ENCODE results near the gene MARK1. TPM values are rescaled to one million over a fixed set of nuclear protein-coding genes. Genes with fewer than 3 reads are reported as not detected.

Gene MARK1
- polyA plus RNA-seq, 1 of the 3 experiments (the other 2 are of a cell fraction) = 3.1 TPM

DNA sequence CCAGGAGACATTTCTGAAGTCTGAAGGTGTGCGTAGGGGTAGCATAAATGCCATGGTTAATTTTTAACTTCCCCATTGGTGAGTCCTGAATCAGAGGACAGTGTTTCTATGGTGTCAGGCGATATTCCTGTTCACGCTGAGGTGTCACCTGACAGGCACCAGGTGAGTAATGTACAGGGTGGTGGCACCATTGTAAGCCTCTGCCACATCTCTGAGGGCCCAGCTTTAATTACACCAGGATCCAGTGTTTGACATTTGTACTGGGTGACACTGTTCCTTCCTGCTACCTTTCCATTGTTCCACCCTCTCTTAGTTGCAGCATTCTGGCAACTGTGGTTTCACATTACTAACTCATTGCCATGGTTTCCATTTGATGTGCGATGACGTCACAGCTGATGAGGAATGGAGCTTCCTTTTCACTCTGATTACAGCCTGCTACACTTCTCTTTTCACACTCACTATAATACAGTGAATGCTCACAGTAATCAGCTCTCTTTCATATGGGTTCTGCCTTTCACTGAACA lies 40.6 kb upstream of the MARK1 start:
- TF ChIP-seq MXI1 (IDR thresholded peaks at IDR 0.05; ENCODE audit: low read depth, low read length) (no peak), USF1 (IDR thresholded peaks at IDR 0.05; ENCODE audit: borderline replicate concordance, low read depth) (no peak), REST (IDR thresholded peaks at IDR 0.05; ENCODE audit: low read depth, low read length) (no peak), EZH2phosphoT487 (IDR thresholded peaks at IDR 0.05; ENCODE audit: borderline replicate concordance, low read depth) (no peak)
- Histone ChIP-seq H3K4me1 (ENCODE audit: control insufficient read depth in 1 of 2, insufficient read depth in 2 of 2, low read depth in 1 of 2, low read length in 1 of 2) (0 out of 4 replicates have a peak, but pooled peaks cover 0 to 3% of the 10 kb centered on the region in 2 experiments), H4K20me1 (ENCODE audit: insufficient read depth) (no peaks in the 10 kb centered on the region), H3K36me3 (replicated peaks in 1 of 2; ENCODE audit: control insufficient read depth in 1 of 2, insufficient read depth in 2 of 2, low read length in 1 of 2) (no peaks in the 10 kb centered on the region), H3K79me2 (ENCODE audit: insufficient read depth) (no peaks in the 10 kb centered on the region), H3K9me2 (no peaks in the 10 kb centered on the region), H3K27ac (ENCODE audit: low read depth in 2 of 2, low read length in 1 of 2) (no peak overlapping the region), H3K4me2 (no peak overlapping the region), H3K4me3 (ENCODE audit: low read depth in 2 of 2, low read length in 1 of 2) (no peak overlapping the region), H3K9me3 (no peaks in the 10 kb centered on the region), H3F3A (replicated peaks; ENCODE audit: insufficient read depth) (no peaks in the 10 kb centered on the region), H2AFZ (ENCODE audit: low read depth) (peak overlapping the region; percentile 5; the same call in 1 of the 2 replicates), H3K9ac (no peak overlapping the region), H3K27me3 (ENCODE audit: insufficient read depth) (no peaks in the 10 kb centered on the region)
- 77% methylated on average over 5 of the region's 5 CpGs for WGBS (ENCODE audit: low lambda C conversion rate)
- DNase-seq = no peak
- ChIA-PET POLR2A (no interaction called here), CTCF (no interaction called here)

GRCh38 chr1:220491891-220492290 lies 36.0 kb upstream of the MARK1 start:
- Histone ChIP-seq H3K4me3 (ENCODE audit: low read depth in 2 of 2, low read length in 1 of 2) (no peak overlapping the region), H3K27ac (ENCODE audit: low read depth in 2 of 2, low read length in 1 of 2) (no peak overlapping the region), H3K27me3 (ENCODE audit: insufficient read depth) (no peaks in the 10 kb centered on the region), H3K36me3 (replicated peaks in 1 of 2; ENCODE audit: control insufficient read depth in 1 of 2, insufficient read depth in 2 of 2, low read length in 1 of 2) (no peaks in the 10 kb centered on the region), H3F3A (replicated peaks; ENCODE audit: insufficient read depth) (no peaks in the 10 kb centered on the region), H3K9ac (no peak overlapping the region), H3K4me2 (no peak overlapping the region), H2AFZ (ENCODE audit: low read depth) (no peak overlapping the region), H3K79me2 (ENCODE audit: insufficient read depth) (no peaks in the 10 kb centered on the region), H3K9me2 (no peaks in the 10 kb centered on the region), H3K4me1 (ENCODE audit: control insufficient read depth in 1 of 2, insufficient read depth in 2 of 2, low read depth in 1 of 2, low read length in 1 of 2) (0 out of 4 replicates have a peak, but pooled peaks cover 0 to 3% of the 10 kb centered on the region in 2 experiments), H4K20me1 (ENCODE audit: insufficient read depth) (no peaks in the 10 kb centered on the region), H3K9me3 (no peaks in the 10 kb centered on the region)
- TF ChIP-seq NRF1 (IDR thresholded peaks at IDR 0.05; ENCODE audit: low read depth, low read length) (no peak), IRF3 (IDR thresholded peaks at IDR 0.05; ENCODE audit: low read depth, low read length) (no peak), JUND (IDR thresholded peaks at IDR 0.05) (no peak), TEAD4 (IDR thresholded peaks at IDR 0.05; ENCODE audit: borderline replicate concordance, insufficient read depth) (no peak), FOXM1 (IDR thresholded peaks at IDR 0.05; ENCODE audit: low read depth) (no peak), MAX (IDR thresholded peaks at IDR 0.05; ENCODE audit: low read depth) (no peak), TCF12 (IDR thresholded peaks at IDR 0.05) (no peak), MEF2A (IDR thresholded peaks at IDR 0.05; ENCODE audit: borderline replicate concordance, low read depth) (no peak), SIN3A (IDR thresholded peaks at IDR 0.05; ENCODE audit: borderline replicate concordance, low read depth, low read length) (no peak), NFIC (IDR thresholded peaks at IDR 0.05; ENCODE audit: borderline replicate concordance) (no peak), CHD2 (IDR thresholded peaks at IDR 0.05; ENCODE audit: low read length, partially characterized antibody) (no peak), RXRA (IDR thresholded peaks at IDR 0.05; ENCODE audit: borderline replicate concordance, low read depth) (no peak), EZH2phosphoT487 (IDR thresholded peaks at IDR 0.05; ENCODE audit: borderline replicate concordance, low read depth) (no peak), TAF1 (IDR thresholded peaks at IDR 0.05; ENCODE audit: borderline replicate concordance, low read depth, low read length) (no peak), POLR2AphosphoS5 (IDR thresholded peaks at IDR 0.05; ENCODE audit: low read depth, low read length) (no peak), MXI1 (IDR thresholded peaks at IDR 0.05; ENCODE audit: low read depth, low read length) (no peak), EP300 (IDR thresholded peaks at IDR 0.05; ENCODE audit: borderline replicate concordance in 1 of 2, low read depth in 1 of 2, low read length in 1 of 2) (no peak), FOSL2 (IDR thresholded peaks at IDR 0.05; ENCODE audit: borderline replicate concordance, low read depth) (no peak)
- TF ChIP-seq, protein P1, sequence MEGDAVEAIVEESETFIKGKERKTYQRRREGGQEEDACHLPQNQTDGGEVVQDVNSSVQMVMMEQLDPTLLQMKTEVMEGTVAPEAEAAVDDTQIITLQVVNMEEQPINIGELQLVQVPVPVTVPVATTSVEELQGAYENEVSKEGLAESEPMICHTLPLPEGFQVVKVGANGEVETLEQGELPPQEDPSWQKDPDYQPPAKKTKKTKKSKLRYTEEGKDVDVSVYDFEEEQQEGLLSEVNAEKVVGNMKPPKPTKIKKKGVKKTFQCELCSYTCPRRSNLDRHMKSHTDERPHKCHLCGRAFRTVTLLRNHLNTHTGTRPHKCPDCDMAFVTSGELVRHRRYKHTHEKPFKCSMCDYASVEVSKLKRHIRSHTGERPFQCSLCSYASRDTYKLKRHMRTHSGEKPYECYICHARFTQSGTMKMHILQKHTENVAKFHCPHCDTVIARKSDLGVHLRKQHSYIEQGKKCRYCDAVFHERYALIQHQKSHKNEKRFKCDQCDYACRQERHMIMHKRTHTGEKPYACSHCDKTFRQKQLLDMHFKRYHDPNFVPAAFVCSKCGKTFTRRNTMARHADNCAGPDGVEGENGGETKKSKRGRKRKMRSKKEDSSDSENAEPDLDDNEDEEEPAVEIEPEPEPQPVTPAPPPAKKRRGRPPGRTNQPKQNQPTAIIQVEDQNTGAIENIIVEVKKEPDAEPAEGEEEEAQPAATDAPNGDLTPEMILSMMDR (IDR thresholded peaks at IDR 0.05) = no peak
- DNase-seq = no peak
- ChIA-PET POLR2A (no interaction called here), CTCF (interaction anchor here (1.0 to 1.3 kb wide), 2 partner anchors 14 to 302 kb away, joined by 3 to 4 read pairs; no protein-coding TSS in a partner anchor)
- 35% methylated on average over 2 of the region's 2 CpGs for WGBS (ENCODE audit: low lambda C conversion rate)

Measured in SK-N-SH (cell line).